GM12873 (cell line): ENCODE data around the gene SLC24A4.

ENCODE experiments used
- TF ChIP-seq, protein P1 (sequence below): IDR thresholded peaks from 2 replicates; pipeline ENCODE4 v1.5.1; 2012; ENCODE audit warnings: low read depth, mild to moderate bottlenecking, moderate library complexity, low read length, control low read depth; ENCODE audit not compliant: insufficient read depth; ENCODE audit errors: missing control alignments

The SLC24A4 gene

GRCh38 chr14:92520102-92521057 is 197.4 kb downstream of the SLC24A4 start:
- TF ChIP-seq, protein P1, sequence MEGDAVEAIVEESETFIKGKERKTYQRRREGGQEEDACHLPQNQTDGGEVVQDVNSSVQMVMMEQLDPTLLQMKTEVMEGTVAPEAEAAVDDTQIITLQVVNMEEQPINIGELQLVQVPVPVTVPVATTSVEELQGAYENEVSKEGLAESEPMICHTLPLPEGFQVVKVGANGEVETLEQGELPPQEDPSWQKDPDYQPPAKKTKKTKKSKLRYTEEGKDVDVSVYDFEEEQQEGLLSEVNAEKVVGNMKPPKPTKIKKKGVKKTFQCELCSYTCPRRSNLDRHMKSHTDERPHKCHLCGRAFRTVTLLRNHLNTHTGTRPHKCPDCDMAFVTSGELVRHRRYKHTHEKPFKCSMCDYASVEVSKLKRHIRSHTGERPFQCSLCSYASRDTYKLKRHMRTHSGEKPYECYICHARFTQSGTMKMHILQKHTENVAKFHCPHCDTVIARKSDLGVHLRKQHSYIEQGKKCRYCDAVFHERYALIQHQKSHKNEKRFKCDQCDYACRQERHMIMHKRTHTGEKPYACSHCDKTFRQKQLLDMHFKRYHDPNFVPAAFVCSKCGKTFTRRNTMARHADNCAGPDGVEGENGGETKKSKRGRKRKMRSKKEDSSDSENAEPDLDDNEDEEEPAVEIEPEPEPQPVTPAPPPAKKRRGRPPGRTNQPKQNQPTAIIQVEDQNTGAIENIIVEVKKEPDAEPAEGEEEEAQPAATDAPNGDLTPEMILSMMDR, result no peak

DNA sequence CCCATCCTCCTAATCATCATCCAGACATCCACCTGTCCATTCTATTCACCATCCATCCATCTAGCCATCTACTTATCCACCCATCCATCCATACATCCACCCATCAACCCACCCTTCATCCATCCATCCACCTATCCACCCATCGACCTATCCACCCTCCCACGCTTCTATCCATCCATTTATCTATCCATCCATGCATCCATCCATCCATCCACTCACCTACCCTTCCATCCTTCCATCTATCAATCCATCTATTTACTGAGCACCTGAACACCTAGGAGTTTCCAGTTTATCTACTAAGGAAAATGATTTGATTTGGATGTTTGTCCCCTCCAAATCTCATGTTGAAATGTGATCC is 198.1 kb downstream of the SLC24A4 start:
- TF ChIP-seq, protein P1, result no peak

- TF ChIP-seq, protein P1, result no peak
Measured at GRCh38 chr14:92523752-92524151, 200.8 kb downstream of the SLC24A4 start.

DNA sequence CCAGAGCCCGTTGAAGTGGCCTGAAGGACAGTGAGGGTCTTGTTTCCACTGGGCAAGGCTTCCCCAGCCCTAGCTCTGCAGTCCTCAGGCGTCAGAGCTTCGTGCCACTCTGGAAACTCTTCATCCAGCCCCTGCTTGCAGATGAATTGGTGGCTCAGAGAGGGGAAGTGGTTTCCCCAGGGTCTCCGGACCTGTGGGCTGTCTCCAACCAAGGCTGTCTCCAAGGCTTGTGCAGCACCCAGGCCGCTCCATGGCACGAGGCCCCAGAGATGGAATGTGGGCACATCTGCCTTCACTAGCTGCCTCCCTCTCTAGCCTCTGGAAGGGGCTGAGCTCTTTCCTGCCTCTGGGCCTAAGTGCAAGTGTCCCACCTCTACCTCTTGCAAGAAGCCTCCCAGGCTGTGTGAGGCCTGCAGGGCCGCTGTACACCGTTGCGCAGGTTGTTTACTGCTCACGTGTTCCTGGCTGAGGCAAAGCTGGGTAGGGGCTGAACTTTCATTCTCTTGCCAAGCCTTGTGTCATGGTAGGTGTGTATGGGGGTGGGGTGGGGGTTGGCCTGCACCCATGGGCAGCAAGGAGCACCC is 201.7 kb downstream of the SLC24A4 start:
- TF ChIP-seq, protein P1, result no peak

DNA sequence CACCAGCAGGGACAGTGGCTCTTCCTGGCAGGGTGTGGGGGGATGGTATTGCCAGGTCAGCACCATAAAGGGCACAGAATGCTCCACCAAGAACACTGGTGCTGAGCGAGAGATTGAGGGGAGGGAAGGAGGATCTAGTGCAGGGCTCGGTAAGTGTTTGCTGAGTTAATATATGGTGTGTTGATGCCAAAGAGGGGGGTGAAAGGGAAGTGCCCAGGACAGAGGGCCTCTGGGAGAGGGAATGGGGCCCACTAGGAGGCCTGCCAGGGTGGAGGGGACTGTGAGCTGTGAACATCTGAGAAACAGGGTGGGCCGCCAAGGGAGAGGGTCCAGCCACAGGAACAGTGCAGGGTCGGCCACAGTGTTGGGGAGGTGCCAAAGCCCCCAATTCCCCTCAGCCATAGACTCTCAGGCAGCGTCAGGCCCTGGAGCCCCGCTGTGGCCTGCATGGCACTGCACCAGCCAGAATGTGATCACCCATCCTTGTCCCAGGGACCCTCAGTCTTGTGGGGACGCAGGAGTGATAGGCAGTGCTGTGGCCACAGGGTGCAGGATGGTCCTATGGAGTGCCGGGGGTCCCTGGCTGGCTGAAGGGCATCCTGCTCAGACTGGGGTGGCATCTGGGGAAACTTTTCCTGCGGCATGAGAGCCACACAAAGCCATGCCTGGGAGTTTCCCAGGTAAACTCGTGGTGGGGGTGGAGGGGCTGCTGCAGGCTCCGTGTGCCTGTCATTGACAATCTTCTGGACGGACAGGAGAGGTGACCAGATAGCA is 202.5 kb downstream of the SLC24A4 start:
- TF ChIP-seq, protein P1, result no peak

DNA sequence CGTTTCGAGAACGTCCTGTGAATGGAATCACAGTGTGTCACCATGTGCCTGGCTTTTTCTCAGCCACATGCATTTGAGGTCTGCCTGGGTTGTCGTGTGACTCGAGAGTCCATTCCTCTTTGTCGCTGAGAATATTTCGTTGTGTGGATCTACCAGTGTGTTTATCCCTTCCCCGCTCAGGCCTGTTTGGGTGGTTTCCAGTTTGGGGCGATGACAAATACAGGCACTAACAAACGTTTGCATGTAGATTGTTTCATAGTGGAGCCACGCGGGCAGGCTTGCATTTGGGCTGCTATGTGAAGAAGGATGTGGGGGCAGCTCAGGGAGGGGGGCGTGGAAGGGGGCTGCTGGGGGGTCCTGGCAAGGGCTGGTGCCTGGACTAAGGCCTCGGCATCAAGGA is 204.8 kb downstream of the SLC24A4 start:
- TF ChIP-seq, protein P1, result no peak
